Measurements from ENCODE around the gene HOMER2.

DNA sequence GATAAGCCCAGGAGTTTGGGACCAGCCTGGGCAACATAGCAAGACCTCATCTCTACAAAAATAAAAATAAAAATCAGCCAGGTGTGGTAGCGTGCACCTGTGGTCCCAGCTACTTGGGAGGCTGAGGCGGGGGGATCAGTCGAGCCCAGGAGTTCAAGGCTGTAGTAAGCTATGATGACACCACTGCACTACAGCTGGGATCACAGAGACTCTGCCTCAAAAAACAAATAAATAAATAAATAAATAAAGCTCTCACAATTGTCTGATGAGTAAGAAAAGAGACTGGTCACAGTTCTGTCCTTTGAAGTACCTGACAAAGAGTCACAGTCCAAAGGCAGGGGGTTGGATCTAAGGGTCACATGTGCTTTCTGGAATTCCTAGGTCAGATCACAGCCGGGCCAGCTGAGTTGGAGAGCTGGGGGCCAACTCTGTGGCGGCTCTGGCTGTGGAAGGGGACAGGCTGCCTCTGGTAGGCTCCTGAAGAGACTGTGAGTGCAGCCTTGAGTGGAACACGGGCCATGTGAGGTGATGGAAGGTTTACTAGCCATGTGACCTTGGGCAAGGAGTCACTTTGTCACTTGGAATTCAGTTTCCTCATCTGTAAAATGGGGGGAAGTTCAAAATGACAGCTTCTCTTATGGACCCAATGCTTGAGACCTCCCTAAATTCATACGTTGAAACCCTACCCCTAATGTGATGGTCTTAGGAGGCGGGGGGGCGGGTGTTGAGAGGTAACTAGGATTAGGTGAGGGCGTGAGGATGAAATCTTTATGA, 95.9 kb downstream of the HOMER2 start:
- TF ChIP-seq, protein P1, sequence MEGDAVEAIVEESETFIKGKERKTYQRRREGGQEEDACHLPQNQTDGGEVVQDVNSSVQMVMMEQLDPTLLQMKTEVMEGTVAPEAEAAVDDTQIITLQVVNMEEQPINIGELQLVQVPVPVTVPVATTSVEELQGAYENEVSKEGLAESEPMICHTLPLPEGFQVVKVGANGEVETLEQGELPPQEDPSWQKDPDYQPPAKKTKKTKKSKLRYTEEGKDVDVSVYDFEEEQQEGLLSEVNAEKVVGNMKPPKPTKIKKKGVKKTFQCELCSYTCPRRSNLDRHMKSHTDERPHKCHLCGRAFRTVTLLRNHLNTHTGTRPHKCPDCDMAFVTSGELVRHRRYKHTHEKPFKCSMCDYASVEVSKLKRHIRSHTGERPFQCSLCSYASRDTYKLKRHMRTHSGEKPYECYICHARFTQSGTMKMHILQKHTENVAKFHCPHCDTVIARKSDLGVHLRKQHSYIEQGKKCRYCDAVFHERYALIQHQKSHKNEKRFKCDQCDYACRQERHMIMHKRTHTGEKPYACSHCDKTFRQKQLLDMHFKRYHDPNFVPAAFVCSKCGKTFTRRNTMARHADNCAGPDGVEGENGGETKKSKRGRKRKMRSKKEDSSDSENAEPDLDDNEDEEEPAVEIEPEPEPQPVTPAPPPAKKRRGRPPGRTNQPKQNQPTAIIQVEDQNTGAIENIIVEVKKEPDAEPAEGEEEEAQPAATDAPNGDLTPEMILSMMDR (IDR thresholded peaks at IDR 0.05), result no peak
- TF ChIP-seq POLR2A (IDR thresholded peaks at IDR 0.05), result no peak
- TF ChIP-seq POLR2AphosphoS5 (IDR thresholded peaks at IDR 0.05), result no peak
- no peak for TF ChIP-seq EP300 (IDR thresholded peaks at IDR 0.05)

Data from suprapubic skin (tissue), 4 donors.